ENCODE measurements around the gene TUBG2.

TUBG2 gene

DNA sequence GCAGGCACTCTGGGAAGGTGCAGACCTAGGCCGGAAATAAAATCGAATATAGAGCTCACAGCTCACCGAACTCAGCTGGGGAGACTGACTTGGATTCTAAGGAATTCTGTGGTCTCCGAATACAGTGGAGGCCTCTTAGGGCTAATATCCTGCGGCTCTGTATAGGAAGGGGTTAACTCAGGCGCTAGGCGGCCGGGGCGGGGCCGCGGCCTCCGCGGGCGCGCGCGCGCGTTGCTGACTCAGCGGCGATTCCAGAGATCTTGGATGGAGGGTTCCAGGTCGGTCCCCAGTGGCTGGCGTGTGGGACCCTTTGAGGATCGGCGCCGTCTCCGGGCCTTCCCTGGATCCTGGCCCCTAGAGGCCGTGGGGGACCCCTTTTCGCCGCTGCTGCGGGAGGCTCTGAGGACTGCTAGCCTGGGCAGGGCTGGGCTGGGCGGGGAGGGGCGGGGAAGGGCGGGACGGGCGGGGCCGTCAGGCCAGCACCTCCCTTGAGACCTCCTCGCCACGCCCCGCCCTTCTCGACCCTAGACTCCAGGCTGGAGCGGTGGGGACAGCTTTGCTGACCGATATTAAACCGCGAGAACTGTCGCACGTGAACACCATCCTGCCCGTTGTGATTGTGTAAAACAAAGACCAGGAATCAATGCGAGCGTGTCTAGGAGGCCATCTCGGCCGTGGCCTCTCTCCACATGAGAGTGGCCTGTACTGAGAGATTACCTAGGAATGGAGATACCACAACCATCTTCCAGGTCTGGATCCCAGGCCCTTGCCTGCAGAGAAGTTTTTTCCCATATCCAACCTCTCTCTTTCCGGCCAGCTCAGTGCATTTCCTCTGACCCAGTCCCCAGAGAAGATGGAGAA is 19.1 kb downstream of the TUBG2 start:
- peak; percentile 89 for DNase-seq

DNA sequence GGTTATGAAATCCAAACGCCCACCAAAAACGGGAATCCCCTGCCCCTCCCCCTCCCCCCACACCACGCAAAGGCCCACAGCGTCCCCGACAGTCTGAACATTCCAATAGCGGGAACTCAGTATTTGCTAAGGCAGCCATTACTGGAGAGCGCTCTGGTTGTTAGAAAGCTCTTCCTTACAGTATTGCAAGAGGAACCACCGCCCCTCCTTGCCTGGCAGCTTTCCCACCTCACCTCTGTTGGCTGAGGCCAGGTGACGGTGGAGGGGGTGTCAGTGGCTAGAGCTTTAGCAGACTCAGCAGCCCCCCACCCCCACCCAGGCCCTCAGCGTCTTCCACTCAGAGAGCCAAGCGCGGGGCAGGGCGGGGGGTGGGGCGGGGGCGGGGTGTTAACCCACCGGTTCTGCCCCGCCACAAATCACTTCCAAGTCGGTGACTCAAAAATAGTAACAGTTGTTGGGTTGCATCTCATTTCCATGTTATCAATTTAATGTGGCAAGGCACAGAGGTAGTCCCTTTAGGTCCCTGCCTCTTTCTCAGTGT is 19.9 kb downstream of the TUBG2 start:
- DNase-seq, result peak; percentile 65

DNA sequence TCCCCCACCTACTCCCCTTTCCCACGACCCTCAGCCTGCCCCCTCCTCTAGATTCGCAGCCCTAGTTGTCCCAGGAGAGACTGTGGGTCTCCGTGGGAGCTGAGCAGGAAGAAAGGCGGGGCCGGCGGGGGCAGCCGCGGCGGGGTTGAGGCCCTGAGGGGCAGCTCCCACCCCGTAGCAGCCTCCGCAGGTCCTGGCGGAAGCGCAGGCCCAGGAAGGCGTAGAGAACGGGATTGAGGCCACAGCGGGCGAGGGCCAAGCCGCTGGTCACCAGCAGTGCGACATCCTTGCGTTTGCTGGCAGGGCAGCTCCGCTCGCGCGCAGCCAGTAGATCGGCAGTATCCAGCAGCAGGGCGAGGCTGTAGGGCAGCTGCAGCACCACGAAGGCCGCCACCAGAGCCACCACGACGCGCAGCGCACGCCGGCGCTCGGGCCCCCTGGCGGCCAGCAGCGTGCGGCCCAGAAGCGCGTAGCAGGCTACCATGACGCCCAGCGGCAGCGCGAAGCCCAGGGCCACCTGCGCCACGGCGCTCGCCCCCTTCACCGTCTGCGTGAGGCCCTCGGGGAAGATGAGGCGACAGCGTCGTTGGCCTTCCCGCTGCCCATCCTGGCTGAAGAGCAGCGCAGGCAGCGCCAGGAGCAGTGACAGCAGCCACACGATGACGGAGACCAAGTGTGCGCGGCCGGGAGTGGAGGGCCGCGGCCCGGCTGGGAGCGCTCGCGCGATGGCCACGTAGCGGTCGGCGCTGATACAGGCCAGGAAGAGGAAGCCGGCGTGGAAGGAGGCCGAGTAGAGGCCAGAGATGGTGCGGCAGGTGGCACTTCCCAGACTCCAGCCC is 20.6 kb downstream of the TUBG2 start:
- peak; percentile 66 for DNase-seq

DNA sequence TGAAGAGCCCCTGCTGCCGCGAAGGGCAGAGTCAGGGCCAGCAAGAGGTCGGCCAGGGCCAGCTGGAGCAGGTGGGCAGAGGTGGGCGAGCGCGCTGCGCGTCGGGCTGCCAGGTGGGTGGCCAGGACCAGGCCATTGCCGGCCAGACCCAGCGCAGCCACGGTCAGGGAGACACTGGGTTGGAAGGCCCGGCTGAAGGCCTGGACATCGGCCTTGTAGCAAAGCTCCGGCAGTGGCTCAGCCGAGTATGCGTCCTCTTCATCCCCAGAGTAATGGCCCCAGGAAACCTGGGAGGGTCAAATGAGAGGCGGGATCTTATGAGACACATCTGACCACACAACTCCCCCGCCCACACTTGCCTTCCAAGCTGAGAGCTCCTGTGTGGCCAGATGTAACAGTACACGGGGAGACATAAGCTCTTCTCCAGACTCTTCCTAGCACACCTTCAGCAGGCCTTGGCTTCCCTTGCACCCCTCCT is 21.3 kb downstream of the TUBG2 start:
- peak; percentile 20 for DNase-seq

DNA sequence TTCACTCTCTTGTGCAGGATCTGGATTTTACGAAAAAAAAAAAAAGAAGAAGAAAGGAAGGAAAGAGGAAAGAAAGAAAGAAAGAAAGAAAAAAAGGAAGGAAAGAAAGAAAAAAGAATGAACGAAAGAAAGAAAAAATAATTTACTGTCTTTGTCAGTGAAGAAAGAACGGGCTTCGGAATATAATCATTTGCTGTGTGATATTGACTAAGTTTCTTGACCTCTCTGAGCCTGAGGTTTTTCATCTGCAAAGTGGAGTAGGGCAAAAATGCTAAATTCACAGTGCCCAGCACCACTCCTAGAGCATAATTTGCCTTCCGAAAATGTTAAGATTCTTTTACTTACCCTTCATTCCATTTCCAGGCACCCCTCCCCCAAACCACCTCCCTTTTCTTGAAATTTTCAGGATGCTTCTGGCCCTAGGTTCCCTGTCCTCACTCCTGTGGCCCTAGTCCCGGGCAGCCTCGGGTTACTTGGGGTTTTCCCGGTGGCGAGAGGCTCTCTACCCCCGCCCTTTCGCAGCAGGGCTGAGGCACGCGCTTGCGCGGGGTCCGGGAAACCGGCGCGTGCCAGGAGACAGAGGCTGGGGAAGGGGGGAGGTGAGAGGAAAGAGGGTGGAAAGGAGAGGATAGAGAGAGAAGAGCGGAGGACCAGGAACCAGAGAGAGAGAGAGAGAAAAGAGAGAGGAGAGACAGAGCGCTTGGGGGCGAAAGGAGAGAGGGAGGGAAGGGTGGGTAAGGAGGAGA is 23.1 kb downstream of the TUBG2 start, which contains the start of gene CNTNAP1:
CNTNAP1 (plus strand) TSS at position 556 of the 746 bp plus-strand sequence. CDS start 299 bp downstream, outside the sequence.
- peak; percentile 80 for DNase-seq

DNA sequence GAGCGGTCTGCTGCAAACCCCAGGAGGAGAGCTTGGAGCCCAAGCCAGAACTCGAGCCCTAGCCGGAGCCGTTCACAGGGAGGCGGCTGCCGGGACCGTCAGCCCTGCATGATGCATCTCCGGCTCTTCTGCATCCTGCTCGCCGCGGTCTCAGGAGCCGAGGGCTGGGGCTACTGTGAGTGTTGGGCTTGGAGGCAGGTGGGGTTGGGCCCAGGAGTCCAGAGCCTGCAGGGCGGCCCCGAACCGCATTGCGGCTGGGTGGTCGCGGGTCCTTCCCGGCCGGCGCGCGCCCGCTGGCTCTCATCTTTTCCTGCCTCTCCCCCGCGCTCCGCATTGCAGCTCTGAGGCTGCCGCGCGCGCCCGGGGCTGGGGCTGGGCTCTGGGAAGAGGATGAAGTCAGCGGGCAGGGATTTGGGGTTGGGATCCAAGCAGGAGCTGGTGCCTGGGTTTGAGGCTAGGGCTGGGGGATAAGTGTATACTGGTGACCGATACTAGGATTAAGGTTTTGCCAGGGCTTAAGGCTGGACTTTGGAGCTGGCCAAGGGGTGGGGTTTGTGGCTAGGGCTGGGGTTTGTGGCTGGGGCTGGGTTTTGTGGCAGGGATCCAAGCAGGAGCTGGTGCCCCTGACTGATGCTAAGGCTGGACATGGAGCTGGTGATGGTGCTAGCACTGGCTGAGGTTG is 23.8 kb downstream of the TUBG2 start:
- DNase-seq, result peak; percentile 41

DNA sequence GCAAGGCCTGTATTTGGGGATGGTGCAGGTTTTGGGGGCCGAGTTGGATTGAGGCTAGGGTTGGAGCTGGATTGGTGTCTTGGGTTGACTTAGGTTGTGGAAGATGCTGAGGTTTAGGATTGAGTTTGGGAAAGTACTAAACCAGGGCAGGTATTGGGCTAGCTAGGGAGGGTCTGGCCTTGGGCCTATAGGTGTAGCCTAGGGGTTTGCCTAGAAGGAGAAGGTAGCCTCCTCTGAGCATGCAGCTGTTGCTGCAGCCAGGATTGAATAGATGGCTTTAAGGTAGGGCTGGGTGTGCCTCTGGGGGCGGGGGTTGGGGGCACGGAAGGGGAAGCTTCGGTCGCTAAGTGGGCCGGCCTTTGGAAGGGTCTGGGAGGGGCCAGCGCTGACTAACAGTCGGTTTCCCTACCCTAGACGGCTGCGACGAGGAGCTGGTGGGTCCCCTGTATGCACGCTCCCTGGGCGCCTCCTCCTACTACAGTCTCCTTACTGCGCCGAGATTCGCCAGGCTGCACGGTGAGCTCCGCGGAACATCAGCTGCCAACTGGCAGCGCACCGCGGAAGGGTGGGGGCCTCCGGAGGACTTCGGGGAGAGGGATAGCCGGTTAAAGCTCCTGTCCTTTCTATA is 24.4 kb downstream of the TUBG2 start:
- peak; percentile 34 for DNase-seq

DNA sequence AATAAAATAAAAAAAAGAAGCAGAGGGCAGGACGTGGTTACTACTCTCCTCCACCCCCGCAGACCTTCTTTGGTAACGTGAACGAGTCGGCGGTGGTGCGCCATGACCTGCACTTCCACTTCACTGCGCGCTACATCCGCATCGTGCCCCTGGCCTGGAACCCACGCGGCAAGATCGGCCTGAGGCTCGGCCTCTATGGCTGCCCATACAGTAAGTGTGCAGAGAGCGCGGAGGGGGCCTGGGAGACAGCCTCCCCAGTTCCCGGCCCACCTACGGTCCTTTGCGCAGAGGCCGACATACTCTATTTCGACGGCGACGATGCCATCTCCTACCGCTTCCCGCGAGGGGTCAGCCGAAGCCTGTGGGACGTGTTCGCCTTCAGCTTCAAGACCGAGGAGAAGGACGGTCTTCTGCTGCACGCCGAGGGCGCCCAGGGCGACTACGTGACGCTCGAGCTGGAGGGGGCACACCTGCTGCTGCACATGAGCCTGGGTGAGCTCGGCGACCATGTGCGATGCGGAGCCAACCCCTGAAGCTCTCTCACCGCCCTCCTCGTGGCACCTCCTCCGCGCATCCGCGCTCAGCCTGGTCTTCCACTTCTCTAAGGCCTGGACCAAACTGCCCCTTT is 26.0 kb downstream of the TUBG2 start:
- DNase-seq, result no peak

DNA sequence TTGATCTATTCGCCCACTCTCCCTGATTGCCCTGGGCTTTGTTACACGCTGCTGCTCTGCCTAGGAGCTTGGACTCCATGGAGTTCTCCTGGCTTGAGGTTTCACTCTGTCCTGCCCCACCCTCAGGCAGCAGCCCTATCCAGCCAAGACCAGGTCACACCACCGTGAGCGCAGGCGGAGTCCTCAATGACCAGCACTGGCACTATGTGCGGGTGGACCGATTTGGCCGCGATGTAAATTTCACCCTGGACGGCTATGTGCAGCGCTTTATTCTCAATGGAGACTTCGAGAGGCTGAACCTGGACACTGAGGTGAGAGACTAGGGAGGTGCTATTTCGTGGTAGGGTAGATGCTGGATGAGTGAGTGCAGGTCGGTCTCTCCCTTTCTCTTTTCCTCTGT is 26.7 kb downstream of the TUBG2 start:
- DNase-seq, result no peak

DNA sequence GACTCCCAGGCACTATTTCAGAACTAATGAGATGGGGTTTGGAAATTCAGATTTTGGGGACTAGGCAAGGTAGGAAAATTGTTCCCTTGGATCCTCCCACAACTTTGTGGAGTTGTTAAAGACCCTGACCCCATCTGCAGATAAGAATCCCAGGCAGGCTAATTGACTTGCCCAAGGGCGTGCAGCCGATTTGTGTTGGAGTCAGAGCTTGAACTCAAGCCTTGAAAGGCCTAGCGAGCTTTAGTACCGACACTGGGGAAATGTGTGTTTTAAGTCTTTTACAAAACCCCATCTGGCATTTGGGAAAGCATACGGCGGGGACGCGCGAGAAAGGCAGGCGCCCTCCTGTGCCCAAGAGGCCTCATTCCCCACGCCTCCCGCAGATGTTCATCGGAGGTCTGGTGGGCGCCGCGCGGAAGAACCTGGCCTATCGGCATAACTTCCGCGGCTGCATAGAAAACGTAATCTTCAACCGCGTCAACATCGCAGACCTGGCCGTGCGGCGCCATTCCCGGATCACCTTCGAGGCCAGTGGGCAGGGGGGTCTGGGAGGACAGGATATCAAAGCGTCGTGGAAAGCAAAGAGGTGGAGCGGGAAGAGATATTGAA is 27.5 kb downstream of the TUBG2 start:
- DNase-seq, result no peak

DNA sequence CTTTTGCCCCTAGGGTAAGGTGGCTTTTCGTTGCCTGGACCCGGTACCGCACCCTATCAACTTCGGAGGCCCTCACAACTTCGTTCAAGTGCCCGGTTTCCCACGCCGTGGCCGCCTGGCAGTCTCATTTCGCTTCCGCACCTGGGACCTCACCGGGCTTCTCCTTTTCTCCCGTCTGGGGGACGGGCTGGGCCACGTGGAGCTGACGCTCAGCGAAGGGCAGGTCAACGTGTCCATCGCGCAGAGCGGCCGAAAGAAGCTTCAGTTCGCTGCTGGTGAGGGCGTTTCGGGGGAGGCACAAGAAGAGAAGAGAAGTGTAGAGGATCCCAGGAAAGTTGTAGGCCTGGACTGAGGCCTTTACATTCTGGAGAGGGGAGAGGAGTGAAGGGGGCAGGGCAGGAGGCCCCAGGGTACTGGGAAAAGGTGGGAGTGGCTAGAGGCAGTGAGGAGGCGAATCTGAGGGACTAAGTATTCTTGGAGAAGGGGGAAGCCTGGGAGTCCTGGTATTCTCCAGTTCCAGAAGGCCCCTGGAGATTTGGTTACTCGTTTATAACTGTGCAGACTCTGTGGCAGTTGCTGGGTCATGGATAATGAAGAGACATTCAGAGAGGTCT is 28.7 kb downstream of the TUBG2 start:
- DNase-seq, result no peak

DNA sequence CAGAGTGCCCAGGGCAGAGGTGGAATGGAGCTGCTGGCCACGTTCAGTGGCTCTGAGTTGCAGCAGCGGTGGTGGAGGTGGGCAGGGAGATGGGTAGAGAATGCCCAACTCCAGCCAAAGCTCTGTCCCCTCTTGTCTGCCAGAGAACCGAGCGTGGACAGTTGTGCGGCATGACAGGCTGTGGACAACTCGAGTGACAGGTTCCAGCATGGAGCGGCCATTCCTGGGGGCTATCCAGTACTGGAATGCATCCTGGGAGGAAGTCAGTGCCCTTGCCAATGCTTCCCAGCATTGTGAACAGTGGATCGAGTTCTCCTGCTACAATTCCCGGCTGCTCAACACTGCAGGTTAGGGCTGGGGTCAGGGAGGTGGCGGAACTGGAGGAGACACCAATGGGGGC is 31.5 kb downstream of the TUBG2 start:
- no peak for DNase-seq

DNA sequence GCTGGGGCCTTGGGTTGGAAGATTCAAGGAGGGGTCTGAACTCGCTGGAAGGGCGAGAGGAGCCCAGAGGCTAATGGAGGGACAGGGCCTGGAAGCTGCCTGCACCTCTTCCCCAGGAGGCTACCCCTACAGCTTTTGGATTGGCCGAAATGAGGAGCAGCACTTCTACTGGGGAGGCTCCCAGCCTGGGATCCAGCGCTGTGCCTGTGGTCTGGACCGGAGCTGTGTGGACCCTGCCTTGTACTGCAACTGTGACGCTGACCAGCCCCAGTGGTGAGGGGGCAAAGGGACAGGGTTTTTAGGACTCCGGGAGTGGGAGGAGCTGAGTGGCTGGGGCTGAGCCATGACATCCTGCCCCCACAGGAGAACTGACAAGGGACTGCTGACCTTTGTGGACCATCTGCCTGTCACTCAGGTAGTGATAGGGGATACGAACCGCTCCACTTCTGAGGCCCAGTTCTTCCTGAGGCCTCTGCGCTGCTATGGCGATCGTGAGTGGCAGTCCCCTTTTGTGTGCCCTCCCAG is 32.0 kb downstream of the TUBG2 start:
- no peak for DNase-seq

DNA sequence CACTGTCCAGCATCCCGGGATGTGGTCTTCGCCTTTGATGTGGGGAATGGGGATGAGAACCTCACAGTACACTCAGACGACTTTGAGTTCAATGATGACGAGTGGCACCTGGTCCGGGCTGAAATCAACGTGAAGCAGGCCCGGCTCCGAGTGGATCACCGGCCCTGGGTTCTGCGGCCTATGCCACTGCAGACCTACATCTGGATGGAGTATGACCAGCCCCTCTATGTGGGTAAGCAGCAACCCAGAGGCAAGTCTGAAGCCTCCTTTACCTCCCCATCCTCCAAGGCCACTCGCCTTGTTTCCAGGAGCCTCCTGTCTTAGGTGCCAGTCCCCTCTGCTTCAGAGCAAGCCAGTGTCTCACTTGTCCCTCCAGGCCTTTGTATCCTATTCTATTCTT is 33.4 kb downstream of the TUBG2 start:
- DNase-seq, result no peak

DNA sequence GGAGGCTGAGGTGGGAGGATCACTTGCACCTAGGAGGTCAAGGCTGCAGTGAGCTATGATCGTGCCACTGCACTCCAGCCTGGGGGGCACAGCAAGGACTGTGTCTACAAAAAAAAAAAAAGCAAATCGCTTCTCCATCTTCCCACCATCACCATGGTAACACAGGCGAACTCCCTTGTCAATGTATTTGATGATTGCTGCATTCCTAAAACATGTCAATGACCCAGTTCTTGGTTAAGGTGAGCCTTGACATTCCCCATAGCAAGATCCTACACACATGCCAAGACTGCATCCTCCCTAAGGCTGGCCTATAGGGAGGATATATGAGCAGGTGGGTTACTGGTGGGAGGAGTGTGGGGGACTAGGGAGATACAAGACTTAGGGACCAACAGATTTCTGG is 35.4 kb downstream of the TUBG2 start:
- DNase-seq, result no peak

DNA sequence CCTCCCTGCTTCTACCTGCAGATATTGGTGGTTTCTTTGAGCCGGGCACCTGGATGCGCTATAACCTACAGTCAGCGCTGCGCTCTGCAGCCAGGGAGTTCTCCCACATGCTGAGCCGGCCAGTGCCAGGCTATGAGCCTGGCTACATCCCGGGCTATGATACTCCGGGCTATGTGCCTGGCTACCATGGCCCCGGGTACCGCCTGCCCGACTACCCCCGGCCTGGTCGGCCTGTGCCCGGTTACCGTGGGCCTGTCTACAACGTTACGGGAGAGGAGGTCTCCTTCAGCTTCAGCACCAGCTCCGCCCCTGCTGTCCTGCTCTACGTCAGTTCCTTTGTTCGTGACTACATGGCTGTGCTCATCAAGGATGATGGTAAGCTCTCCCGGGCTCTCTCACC is 36.4 kb downstream of the TUBG2 start:
- DNase-seq, result no peak

DNA sequence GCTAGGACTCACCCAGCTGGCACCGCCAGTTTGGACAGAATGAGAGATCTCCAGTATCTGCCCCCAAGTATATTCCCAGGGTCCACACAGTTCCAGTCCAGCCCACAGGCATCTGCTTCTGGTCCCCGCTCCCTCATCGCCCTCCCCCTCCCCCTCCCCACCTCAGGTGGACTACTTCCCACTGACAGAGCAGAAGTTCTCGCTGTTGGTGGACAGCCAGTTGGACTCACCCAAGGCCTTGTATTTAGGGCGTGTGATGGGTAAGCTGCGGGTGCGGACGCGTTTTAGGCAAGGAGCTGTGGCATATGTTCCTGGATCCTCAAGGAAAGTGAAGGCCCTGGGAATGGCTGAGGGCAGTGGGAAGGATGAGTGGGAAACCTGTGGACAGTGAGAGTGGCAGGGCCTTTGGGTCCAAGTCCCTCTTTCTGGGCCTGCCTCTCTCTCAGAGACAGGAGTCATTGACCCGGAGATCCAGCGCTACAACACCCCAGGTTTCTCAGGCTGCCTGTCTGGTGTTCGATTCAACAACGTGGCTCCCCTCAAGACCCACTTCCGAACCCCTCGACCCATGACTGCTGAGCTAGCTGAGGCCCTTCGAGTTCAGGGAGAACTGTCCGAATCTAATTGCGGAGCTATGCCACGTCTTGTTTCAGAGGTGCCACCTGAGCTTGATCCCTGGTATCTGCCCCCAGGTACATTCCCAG is 38.2 kb downstream of the TUBG2 start:
- no peak for DNase-seq

DNA sequence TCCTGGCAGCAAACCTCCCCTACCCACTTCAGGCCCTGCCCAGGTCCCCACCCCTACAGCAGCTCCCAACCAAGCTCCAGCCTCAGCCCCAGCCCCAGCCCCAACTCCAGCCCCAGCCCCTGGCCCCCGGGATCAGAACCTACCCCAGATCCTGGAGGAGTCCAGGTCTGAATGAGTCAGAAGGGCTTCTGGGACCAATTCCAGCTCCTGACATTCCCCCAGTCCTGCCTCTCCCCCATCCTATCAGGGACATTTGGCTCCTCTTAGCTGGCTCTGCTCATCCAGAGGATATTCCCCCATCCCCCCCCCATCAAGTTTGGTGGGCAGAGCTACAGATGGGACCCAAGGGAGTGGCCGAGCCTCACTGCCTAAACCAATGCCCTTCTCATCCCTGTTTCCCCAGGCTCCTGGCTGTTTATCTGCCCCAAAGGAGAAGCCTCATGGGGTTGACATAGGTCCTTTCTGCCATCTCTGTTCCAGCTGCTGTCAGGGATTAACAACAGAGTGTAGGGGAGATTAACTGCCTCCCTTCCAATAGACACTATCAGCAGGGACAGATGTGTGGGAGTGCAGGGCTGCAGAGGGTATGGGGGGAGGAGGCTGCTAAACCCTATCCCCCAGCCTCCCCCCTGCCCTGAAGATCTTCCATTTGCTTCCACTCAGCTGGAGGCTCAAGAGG is 39.8 kb downstream of the TUBG2 start:
- peak; percentile 91 for DNase-seq

DNA sequence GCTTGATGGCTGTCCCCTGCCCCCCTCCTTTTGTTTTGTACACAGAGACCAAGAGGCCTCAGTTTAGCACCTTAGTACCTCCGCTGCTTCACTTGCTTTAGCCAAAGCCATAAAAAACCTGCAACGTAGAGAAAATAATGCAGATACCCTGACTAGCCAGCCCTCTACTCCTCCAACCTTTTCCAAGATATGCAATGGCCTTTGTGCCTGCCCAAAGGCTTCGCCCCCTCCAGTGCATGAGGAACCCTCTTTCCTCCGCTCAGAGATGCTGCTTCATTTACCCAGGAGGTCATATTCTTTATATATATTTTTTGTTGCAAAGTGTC is 40.3 kb downstream of the TUBG2 start:
- no peak for DNase-seq

Data from fibroblast of upper back skin (primary cell).